Measurements from ENCODE around the gene PRDM2. TPM values are rescaled to one million over a fixed set of nuclear protein-coding genes. Genes with fewer than 3 reads are reported as not detected.
A peak's percentile ranks its signal among the peaks of the same experiment; 100 is the strongest.

The PRDM2 gene
- total RNA-seq, 1 experiment from 2014 or later, result 7.1 TPM

DNA sequence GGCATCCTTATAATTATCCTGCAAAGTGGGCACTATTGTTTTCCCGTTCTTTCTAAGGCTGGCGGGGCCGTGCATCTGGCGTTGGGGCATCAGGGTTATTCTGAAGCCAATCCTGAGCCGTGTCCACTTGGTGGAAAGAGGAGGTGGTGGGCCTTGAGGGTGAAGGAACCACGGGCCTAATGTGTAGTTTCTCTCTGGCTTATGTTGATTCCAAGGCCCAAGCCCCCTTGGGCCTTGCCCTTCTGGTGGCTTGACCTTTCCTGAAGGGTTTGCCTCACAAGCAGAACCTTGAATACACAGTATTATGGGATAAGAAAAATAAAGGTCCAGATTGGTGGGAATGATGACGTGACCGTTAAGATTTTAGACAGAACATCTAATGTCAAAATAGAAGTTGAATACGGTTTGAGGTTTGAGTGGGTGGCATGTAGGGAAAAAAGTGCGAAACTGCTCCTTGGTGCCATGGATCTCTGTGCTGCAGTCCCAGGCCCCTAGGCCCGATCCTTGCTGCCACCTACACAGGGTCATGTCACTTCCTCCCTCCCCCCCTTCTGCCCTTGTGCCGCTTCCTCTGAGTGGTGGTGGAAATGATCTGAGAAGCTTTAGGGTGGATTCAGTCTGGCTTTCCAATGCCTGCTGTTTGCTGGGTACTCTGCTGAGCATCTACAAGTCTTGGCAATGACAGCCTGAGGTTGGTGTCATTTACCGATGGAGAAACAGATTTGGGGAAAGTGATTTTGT lies 90.5 kb downstream of the PRDM2 start:
- DNase-seq (ENCODE audit: low read depth), result no peak

DNA sequence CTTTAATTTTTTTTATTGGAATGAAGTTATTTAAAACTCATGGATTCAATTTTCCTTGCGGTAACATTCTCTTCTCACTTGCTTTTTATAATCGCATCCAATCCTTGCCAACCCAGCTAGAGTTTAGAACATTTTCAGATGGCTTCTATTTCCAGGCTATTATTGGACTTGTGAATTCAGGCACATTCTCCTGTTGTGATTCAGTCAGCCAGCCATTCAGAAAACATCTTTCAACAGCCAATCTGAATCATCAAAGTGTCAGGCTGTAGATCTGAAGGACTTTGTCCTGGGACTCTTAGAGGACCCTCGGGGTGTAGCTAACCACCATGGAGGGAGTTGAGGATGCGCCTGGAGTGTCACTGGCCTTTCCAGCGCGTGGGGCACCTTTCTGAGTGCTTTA lies 92.4 kb downstream of the PRDM2 start:
- no peak for DNase-seq (ENCODE audit: low read depth)

DNA sequence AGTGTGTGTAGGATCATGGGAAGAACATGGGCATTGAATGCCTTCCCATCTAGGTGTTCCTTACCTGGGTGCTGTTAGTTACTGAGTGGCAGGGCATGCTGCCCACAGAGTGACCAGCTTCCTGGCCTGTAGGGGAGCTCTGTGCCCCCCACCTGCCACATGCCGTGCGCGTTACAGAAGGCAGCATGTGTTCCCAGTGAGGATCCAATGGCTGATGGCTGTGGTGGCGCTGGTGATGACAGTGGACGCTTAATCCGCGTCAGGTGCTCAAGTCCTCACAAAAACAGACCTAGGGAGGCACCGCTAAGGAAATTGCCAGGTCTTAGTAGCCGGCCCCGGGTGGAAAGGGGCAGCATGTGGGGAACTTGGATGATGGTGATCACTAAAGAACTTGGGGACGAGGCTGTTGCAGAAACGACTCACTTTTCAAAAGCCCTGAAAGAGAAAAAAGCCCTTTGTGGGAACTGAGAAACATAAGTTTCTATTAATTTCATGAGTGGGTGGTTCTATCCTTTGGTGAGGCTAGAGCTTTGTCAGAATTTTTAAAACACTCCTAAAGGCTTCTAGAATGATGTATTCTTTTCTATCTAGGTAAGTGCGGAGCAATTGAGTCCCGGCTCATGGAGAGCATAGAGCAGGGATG lies 93.2 kb downstream of the PRDM2 start:
- no peak for DNase-seq (ENCODE audit: low read depth)

DNA sequence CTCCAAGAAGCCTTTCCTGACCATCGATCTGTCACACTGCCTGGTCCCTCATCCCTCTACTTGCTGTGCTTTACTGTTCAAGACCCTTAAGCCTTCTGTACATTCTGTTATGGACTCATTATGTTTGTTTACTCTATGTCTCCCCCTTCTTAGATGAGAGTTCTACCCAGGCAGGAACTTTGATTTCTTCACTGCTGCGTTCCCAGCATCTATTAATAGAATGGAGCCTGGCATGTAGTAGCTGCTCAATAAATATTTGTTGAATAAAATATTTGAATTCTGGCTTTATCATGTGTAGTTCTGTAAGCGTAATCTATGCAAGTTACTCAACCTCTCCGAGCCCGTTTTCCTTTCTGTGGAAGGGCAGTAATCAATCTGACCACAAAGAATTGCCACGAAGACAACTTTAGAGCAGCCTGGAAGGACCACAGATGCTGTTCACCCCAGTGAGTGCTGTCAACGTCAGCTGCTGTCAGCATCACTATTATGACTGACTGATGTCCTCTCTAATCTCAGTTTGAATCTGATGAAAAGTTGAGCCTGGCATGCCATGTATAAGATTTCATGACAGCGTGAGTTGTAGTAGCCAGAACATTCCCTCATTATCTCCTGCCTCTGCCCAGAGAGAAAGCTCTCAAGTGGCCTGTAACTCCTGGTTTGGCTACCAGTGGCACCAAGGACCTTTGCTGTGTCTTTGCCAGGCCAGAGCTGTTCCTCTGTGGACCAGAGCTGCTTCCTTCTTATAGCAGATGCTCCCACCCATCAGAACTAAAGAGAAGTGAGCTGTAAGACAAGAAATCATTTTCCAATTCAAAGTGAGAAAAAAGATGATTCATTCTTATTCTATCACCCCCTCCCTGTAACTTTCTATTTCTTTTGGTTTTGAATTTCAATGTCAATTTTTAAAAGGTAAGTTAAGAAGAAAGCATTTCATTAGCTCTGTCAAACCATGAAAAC lies 94.5 kb downstream of the PRDM2 start:
- DNase-seq (ENCODE audit: low read depth), result no peak

DNA sequence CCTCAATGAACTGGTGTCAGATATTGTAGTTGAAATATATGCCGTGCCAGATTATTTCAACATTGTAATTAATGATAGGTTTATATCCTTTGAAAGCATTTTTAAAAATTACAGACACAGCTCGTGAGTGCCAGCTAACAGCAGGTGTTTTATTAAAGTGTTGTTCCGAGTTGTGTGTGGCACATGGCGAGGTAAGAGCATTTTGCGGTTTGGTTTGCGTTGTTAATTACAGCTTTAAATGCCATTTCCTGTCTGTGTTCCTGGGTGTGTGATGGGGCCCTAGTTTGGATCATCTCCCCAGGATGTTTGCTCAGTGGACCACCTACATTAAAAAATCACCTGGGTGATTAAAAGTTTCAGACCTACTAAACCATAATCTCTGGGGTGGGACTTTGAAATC lies 97.4 kb downstream of the PRDM2 start:
- no peak for DNase-seq (ENCODE audit: low read depth)

DNA sequence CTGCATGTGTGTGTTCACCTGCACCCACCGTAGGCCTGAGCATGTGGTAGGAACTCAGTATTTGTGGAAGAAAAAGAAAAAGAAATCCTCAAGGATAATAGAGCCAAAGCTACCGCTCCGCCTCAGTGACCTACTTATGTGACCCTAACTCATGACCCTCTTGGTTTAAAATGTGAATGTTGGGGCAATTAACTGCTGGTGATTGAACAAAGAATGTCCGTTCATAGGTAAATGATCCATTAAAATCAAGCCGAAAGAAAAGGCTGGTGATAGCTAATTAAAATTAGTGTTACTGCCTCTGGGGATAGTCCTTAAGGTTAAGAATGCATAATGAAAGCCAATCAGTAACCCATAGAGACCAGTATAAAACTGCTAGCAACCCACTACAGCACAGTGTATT lies 98.1 kb downstream of the PRDM2 start:
- no peak for DNase-seq (ENCODE audit: low read depth)

DNA sequence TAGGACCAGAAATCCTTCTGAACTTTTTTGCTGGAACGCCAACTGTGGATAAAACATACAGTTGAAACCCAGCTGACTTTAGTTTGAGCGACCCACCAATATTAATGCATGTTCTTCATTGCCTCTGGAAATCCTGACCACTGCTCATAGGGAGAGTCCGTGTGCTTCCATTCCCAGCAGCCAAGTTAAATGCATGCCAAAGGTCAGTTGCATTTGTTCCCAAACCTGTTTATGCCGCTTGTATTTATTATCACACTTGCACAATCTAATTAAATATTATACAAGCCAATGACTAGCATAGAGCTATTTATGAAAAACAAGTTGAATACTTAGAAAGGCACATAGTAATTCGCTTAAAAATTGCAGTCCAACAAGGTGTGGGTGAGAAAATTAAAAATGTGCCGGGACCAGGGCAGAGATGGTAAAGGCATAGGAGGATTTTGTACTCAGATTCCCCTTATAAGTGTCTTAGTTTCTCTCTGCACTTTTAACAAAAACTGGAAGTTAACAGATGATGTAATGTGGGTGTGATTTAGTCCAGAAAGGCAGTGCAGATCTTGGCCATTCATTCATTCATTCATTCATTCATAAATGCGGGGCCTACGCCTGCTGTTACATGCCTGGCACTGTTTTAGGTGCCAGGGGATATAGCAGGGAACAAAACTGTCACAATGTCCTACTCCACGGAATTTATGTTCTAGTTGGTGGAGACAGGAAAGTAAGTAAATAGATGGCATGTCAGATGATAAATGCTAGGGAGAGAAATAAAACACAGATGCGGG lies 99.7 kb downstream of the PRDM2 start:
- DNase-seq (ENCODE audit: low read depth), result no peak

DNA sequence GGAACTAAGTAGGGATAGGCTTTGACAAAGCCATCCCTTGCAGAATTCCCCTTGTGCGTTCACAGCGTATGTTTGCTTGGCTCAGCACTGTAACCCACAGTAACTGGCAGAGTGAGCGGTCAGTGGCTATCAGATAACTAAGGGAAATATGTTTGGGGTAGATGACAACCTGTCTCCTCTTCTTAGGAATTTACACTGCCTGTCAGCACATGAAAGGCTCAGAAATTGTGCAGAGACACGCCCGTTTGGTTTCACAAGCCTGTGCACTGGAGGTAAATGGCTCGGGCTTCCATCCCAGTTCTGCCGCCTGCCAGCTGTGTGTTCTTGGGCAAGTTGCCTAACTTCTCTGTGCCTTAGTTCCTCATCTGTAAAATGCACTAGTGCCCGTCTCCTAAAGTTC lies 101.2 kb downstream of the PRDM2 start:
- no peak for DNase-seq (ENCODE audit: low read depth)

DNA sequence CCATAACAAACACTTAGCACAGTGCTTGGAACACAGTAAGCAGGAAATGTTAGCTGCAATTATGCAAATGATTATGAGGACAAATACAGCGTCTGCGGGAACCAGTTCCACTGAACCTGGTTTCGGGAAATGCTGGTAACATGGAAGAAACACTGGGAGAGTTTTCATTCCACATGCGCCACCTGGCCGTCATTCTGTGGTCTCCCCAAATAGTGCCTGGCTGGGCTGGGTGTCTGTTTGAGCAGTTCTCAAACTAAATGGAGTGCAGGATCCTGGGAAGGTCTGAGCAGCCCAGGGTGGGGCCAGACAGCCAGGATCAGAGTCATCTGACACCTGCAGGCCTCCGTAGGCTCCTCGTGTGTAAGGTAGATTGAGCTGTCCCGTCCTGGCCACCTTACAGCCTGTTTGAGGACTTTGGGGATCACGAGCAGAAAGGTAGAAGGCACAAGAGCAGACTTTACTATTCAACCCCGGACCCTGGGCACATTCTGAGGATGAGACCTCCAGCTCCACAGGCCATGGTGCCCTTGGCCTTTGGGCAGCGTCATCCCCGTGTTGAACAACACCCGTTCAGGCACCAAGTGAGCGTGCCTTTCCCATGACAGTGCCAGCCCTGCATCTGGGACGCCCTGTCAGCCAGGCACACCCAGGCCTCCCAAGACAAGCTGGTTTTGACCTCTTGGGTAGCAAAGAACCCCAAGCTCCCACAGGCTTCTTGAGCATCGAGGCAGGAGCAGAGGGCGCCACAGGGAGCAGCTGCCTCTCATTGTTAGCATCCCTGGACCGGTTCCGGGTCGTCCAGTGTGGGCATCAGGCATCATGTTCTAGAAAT lies 101.9 kb downstream of the PRDM2 start:
- no peak for DNase-seq (ENCODE audit: low read depth)

DNA sequence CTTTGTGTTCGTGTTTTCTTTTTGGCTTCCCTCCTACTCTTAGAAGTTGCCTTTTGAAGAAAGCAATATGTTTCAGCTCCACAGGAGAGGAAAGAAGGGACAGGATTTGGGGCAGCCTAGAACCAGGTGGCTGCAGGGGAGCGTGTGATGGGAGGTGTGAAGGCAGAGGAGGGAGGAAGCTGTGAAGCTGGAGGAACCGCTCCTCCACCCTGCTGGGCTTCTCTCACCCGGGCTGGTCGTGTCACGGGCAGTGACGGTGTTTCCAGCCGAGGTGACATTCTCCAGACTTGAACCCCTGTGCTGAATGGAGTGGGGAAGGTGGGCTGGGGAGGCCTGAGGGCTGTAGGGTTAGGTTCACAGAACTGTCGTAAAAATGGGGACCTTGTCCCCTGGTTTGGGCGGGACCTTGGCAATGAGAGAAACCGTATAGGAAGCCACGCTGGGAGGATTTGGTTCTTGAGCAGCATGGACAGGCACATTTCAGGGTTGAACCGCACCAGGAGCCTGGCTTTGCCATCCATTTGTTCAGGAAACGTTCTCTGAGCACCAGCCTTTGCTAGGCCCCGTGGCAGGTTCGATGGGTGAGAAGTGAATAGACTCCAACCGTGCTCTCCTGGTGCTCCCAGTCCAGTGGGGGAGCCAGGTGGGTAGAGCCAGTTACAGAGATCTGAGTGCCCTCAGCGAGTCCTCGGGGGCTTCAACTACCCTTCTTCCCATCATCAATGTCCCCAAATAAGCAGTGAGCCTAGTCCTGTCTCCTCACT lies 103.0 kb downstream of the PRDM2 start:
- DNase-seq (ENCODE audit: low read depth), result no peak

DNA sequence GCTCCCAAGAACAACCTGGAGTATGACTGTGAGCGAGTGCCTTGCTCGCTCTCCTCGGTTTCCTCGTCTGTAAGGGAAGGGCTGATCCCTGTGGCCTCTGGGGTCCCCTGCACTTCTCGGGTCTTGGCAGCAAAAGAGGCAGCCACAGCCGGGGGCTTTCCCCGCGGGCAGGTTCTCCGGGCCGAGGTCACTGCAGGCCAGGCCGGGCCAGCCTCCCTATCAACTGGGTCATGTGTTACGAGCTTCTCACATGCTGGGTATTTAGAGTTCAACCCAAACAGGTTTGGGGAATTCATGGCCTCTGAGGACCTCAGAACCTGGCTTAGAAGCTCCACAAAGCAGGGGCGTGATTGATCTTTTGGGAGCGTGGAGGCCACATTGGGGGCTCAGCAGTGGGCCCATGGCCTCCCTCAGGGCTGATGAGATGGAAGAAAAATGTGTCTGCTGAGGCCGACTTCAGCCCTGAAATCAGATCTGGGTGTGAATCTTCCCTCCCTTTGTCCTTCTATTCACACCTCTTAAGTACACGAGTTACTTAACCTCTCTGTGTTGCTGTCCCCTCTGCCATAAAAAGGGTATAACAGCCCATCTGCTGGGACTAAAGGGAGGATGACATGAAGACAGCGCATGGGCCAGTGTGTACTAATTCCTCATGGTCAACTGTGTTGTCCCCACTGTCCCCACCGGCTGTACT lies 103.7 kb downstream of the PRDM2 start:
- no peak for DNase-seq (ENCODE audit: low read depth)

DNA sequence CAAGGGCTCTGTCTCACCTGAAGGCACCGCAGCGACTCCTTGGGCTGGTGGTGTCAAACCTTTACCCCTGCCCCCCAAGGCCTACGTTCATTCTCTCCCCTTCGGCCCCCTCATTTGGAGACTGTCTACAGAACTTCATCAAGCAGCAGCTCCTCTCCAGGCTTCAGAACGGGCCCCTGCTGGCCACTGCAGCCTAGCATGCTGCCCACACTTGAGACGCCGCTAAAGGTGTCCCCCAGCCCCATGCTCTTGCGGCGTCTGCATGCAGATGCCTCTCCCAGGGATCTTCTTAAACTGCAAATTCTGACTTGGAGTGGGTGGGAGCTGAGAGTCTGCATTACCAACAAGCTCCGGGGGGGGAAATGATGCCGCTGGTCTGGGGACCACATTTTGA lies 104.2 kb downstream of the PRDM2 start:
- no peak for DNase-seq (ENCODE audit: low read depth)

DNA sequence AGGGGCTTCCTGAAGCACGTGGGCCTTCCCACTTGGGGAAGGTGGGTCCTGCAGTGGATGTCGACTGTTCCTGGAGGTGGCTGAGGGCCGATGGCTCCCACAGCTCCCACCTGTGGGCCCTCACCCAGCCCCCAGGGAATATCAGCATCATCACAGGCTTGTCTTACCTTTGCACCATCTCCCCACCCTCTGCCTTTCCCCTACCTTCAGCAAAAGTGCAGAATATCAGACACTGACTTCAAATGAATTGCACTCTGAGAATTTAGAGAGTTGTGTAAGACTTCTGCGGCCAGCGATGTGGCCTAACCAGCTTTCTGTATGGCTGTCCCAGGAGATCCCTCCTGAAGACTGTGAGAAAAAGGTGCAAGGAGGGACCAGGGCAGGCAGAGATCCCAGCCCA lies 105.4 kb downstream of the PRDM2 start:
- DNase-seq (ENCODE audit: low read depth), result no peak

DNA sequence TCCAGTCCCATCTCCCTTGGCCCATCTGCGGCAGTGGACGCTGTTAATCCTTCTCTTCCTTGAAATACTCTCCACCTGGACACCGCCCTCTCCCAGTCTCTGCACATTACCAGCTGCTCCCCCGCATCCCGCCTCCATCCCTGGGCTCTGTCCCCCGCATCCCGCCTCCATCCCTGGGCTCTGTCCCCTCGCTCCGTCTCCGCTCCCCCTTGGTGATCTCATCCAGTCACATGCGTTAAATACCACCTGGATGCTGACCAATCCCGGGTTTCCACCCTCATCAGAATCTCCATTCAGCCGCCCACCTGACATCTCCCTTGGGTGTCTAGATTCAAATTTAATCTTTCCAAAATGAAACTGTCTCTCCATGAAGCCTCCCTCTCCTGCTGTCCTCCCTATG lies 106.1 kb downstream of the PRDM2 start:
- DNase-seq (ENCODE audit: low read depth), result no peak

DNA sequence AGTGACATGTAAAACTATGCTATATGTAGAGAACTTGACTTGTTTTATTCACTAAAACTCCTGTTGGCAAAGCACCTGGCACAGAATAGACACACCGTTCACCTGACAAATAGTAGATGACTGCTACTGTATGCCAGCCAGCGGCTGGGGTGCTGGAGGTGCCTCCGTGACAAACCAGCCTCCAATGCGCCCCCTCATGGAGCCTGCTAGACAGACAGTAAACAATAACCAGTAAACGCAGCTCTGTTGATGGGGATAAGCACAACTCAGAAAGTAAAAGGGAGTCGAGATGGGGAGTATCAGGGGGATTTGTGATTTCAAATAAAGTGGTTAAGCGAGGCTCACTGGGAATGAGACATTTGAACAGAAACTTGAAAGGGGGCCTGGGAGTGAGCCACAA lies 107.2 kb downstream of the PRDM2 start:
- DNase-seq (ENCODE audit: low read depth), result no peak

DNA sequence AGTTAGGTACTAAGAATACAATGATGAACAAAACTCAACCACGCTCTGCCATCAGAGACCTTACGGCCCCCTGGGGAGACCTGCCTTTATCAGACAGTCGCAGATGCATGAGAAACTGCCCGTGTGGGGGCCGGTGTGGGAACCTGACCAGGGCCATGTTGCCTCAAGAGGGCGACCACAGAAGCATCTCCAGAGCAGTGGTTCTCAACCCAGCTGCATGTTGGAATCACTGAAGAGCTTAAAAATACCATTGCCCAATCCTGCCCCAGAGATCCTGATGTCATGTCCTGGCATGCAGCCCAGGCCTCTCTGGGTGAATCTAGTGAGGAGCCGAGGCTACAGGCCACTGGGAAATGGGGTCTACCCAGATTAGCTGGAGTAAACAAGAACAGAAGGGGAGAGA lies 108.7 kb downstream of the PRDM2 start:
- DNase-seq (ENCODE audit: low read depth), result no peak

DNA sequence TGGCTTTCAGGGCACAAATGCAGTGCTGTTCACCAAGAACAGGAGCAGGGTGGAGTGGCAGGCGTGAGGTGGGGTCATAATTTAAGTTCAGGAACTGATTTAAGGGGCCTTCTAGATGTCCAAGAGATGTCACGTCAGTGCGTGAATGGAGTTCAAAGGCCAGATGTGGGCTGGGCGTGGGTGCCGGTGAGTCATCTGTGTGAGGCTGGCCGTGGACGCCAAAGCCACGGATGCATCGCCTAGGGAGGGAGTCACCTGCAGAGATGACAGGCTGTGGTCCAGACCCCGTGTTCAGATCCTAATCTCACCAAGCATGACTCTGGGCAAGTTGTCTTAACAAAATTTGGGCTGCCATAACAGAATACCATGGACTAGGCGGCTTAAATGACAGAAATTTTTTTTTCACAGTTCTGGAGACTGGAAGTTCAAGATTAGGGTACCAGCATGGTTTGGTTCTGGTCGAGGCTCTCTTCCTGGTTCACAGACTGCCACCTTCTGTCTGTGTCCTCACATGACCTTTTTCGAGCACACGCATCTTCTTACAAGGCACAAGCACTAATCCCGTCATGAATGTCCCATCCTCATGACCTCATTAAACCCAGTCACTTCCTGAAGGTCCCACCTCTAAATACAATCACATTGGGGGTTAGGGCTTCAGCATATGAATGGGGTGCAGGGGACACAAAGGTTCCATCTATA lies 109.6 kb downstream of the PRDM2 start:
- DNase-seq (ENCODE audit: low read depth), result peak; percentile 10

DNA sequence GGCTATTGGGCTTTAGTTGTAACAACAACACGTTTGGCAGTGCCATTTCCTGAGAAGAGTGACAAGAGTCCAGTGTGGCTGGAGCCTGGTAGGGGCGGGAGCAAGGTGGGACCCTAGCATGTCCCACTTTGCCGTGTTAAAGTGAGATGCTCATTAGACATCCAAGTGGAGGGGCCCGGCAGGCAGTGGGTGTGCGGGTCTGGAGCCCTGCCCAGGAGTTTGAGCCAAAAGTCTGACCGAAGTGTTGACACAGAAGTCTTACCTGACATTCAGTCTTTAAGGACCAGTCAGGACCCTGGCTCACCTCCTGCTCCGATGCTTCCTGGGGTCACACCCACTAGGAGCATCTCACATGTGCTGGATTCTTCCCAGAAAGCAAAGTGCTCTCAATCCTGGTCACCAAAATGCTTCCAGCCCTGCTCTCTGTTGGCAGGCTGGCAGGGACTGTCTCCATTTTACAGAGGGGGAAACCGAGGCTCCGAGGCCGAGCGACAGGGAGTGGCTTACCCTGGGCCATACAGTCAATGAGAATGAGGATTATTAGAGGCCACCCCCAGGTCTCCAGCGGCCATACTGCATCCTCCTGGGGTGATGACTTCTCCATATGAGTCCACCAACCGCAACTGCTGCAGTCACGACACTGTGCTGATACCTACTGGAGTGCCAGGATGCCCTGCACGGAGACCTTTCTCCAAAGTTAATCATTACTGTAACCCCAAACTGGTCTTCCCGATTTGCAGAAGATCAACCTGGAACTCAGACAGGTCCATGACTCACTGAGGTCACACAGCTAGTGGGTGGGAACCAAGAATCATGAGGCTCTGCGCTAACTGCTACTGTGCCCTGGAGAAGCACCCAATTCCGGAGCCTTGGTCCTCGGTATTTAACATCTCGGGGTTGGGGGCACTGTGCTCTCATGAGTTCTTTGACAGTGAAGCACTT lies 112.7 kb downstream of the PRDM2 start:
- no peak for DNase-seq (ENCODE audit: low read depth)
